HG03039 (cell line): ENCODE measurements around the gene SCD5.

ENCODE experiments used
- ATAC-seq: cut with Tn5 transposase; IDR thresholded peaks from one replicate; pipeline ENCODE4 v1.9.1; 2021; ENCODE audit warnings: mild to moderate bottlenecking, moderate library complexity; ENCODE audit not compliant: unreplicated experiment

SCD5 gene

DNA sequence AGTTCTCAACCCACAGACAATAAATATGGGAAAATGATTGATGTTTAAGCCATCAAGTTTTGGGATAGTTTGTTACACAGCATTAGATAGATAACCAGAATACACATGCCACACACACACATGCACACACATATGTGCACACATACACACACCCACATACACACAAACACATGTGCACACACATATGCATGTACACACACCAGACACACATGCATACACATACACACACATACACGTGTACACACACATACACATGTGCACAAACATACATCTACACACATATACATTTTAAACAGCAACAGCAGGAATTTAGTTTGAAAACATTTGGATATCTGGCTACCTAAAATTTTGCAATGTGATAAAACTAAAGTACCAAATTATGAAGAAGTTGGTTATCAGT is 194.1 kb downstream of the SCD5 start:
- no peak for ATAC-seq

DNA sequence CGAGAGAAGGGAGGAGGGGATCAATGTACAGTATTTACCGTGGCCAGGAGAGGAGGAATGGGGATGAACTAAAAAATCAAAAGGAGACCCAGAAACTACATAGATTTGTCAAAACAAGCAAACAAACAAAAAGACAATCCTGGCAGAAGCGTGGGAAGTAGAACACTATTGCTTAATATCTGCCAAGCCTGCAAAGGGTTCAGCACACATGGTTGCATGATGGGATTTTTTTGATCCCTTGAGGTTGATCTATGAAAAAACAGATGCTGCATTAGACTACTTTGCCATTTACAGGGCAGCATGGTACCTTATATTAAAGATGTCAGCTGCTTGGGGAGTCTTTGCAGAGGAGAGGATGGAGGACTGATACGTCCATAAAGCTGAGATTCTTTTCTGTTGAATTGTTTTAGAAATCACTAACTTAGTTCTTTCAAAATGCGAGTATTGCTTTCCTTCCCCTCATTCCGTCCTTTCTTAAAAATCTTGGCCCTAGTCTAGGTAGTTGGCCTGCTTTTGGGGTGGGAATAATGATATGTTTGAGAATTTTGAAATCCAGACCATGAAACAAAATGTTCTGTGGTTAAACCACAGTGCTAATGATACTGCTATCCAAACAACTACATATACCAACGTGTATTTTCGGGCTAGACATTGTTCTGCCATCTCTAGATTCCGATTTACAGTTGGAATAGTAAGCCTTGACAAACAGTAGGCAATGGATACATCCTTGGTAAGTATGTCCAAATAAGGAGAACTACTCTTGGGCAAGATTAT is 197.2 kb downstream of the SCD5 start:
- no peak for ATAC-seq

DNA sequence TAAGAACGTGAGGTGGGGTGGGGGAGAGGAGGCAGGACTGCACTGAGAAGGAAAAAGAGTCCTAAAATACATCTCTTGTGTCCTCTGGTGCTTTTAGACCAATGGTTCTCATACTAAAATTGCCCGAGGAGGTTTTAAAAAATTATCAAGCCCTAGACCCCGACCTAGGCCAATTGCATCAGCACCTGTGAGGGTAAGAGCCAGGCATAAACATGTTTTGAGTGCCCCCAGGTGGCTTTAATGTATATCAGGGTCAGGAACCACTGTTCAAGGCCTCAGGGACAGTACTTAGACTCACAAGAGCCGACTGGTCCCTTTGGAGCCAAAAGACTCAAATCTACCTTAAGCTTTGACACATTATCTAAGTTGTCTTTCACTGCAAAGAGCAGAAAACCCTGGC is 199.3 kb downstream of the SCD5 start:
- no peak for ATAC-seq

DNA sequence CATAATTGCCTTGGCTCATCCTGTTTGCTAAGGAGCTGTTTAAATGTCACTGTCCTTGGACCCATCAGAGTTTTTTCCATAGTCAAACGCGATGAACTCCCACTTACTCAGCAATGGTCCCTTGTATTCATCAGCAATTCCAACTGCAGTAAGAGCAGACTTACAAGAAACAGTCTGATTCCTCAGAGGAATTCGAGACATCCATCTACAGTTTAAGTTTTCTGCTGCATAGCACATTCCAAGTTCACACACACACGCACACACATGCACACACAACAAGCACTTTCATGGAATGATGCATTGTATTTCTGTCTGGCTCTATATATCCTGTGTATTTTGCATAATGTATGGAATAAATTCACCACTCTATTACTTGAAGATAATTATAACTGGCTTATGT is 204.1 kb downstream of the SCD5 start:
- ATAC-seq, result no peak

DNA sequence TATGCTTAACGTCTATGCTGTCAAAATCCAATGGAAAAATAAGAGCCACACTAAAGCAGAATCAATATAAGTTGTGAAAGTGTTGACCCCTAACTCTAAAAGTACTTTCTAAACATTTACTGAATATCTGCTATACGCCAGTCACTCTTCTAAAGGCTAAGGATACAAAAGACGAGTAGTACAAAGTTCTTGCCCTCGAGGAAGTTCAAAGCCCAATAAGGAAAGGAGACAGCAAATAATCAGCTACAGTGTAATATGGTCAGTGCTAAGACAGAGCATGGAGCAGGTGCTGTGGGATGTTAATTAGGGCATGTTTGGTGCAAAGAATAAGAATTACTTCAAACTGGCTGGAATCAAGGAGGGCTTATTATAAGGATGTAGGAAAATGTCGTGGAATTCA is 205.2 kb downstream of the SCD5 start:
- no peak for ATAC-seq

- no peak for ATAC-seq
Observed at GRCh38 chr4:82592639-82593038, 206.0 kb downstream of the SCD5 start.

GRCh38 chr4:82591592-82591991 is 207.0 kb downstream of the SCD5 start:
- ATAC-seq, result no peak

GRCh38 chr4:82589756-82590155 is 208.8 kb downstream of the SCD5 start:
- ATAC-seq, result no peak

GRCh38 chr4:82588771-82589270 is 209.8 kb downstream of the SCD5 start:
- no peak for ATAC-seq

- ATAC-seq, result no peak
Observed at GRCh38 chr4:82587826-82588540, 210.6 kb downstream of the SCD5 start.

DNA sequence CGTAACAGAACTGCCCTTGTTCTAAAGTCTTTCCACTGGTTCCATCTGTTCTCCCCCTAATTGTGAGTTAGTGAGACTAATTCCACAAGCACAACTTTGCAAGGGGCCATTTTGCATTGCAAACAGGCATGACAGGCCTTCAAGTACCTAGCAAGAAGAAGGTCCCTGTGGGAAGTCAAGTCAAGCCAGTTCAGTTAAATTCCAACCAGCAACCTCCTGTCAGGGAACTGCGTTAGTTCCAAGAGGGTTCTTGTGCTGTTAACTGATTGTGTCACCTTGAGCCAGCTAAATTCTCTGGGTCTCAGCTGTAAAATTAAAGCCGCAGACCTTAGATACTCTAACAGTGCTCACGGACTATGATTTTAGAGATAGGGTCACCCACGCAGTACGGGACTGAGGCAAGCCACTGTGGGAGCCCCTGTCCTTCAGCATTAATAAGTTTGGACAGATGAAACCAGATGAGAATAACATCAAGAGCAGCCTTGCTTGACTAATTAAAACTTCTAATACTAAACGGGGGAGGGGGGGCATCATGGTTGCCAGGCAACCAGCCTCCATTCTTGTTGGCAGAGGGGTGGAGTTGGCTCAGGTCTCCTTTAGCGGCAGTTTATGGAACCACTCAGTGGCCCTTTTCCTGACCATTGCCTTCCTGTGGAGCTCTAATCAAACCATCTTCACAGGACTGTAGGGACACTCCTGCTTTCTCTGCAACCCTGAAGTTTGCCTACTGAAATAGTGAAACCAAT is 212.7 kb downstream of the SCD5 start:
- no peak for ATAC-seq

DNA sequence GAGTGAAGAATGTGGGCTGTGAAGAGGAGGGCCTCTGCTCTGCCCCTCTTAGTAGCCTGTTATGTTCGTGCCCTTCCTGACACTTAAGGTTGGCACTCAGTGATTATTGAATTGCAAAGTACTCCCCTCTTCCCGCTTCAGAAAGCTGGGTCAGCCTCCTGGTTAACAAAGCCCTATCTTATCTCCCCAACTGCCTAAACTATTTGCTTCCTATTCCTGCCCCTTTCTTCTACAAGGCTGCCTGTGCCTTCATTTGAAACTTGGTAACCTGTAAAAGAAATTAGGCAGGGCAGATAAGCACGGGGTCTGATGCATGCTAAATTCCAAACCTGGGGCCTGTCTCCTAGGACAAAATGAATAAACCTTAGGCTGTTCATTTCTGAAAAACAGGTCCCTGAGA is 213.7 kb downstream of the SCD5 start:
- no peak for ATAC-seq

DNA sequence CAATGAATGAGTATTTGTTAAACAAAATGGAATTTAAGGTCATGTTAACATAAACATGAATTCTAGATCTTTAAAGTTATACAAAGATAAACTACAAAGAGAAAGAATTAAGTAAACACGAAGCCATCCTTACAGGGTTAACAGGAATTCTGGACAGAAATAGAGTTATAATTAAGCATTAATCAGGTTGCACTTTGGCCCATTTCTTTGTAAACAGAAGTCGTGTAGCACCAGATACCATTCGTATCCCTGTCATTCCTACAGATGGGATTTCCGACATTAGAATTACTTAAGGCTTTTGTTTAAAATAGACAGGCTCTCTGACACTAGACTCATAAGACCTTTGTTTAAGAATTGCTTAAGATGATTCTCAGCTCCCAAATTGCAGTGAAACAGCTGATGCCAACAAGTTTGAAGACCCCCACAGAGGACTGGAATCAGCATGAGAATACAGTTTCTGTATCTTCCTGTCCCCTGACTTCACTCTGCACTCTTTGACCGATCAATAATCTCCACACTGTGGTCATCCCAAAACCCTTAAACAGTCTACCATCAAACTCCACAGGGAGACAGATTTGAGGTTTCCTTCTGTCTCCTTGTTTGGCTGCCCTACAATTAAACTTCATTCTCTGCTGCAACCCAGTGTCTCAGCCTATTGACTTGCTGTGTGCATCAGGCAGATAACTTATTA is 214.6 kb downstream of the SCD5 start:
- ATAC-seq, result no peak

DNA sequence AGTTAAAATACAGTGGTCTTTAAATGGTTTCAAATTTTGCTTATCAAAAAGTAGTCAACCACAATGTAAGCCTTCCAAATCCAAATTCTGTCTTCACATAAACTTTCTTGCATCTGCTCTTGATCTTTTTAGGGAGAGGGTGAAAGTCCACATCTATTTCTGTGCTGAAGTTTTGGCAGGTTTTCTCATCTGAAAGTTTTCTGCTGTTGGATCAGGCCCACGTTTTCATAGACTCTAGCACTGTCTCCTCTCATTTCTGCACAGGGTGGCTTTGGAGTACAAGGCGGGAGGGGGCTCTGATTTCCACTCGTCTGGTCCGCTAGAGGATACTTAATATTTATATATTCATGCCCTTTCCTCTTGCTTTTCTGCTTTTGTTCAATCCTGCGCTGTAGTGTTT is 218.7 kb downstream of the SCD5 start:
- ATAC-seq, result no peak
